ENCODE measurements around the gene UGT2B17. TPM values are rescaled to one million over a fixed set of nuclear protein-coding genes. Genes with fewer than 3 reads are reported as not detected.
"Not testable (repeated sequence)": the region's sequence is repeated elsewhere in the genome, so short reads cannot be mapped to it uniquely, and the experiment has no call there.

UGT2B17 gene
- total and polyA plus RNA-seq, 9 donors, result 0.15 to 0.26 (median 0.22) TPM; not detected in 5

- no peak overlapping the region for H3K4me3 ChIP-seq
- DNase-seq, result no peak
- WGBS, 3 donors, result 42 to 56% methylated on average over 2 of the region's 2 CpGs; no CpG with 5 or more reads in 1 of the 3 donors
- H3K27me3 ChIP-seq, result no peaks in the 10 kb centered on the region
- H3K27ac ChIP-seq, result no peak overlapping the region
- no peaks in the 10 kb centered on the region for H3K9me3 ChIP-seq
- TF ChIP-seq, protein P1, sequence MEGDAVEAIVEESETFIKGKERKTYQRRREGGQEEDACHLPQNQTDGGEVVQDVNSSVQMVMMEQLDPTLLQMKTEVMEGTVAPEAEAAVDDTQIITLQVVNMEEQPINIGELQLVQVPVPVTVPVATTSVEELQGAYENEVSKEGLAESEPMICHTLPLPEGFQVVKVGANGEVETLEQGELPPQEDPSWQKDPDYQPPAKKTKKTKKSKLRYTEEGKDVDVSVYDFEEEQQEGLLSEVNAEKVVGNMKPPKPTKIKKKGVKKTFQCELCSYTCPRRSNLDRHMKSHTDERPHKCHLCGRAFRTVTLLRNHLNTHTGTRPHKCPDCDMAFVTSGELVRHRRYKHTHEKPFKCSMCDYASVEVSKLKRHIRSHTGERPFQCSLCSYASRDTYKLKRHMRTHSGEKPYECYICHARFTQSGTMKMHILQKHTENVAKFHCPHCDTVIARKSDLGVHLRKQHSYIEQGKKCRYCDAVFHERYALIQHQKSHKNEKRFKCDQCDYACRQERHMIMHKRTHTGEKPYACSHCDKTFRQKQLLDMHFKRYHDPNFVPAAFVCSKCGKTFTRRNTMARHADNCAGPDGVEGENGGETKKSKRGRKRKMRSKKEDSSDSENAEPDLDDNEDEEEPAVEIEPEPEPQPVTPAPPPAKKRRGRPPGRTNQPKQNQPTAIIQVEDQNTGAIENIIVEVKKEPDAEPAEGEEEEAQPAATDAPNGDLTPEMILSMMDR (IDR thresholded peaks at IDR 0.05), result no peak
- TF ChIP-seq EP300 (IDR thresholded peaks at IDR 0.05) (no peak), POLR2A (IDR thresholded peaks at IDR 0.05) (no peak)
- no peaks in the 10 kb centered on the region for H3K36me3 ChIP-seq
- H3K4me1 ChIP-seq (ENCODE audit: insufficient read depth), result no peaks in the 10 kb centered on the region
- intact Hi-C loops (cut with DNase I), result no loop called here
These were observed 55.1 kb downstream of the UGT2B17 start for GRCh38 chr4:68520985-68521384.

- Histone ChIP-seq H3K27ac (no peak overlapping the region), H3K9me3 (no peaks in the 10 kb centered on the region), H3K4me3 (no peak overlapping the region), H3K27me3 (no peaks in the 10 kb centered on the region), H3K36me3 (no peaks in the 10 kb centered on the region), H3K4me1 (ENCODE audit: insufficient read depth) (no peaks in the 10 kb centered on the region)
- intact Hi-C loops (cut with DNase I), result no loop called here
- TF ChIP-seq, protein P1 (IDR thresholded peaks at IDR 0.05), result no peak
- TF ChIP-seq EP300 (IDR thresholded peaks at IDR 0.05) (no peak), POLR2A (IDR thresholded peaks at IDR 0.05) (no peak)
- no peak for DNase-seq
- 63 to 67% methylated on average over 1 of the region's 1 CpG; no CpG with 5 or more reads in 1 of the 3 donors for WGBS, 3 donors
These were observed 57.2 kb downstream of the UGT2B17 start for GRCh38 chr4:68518889-68519288.

DNA sequence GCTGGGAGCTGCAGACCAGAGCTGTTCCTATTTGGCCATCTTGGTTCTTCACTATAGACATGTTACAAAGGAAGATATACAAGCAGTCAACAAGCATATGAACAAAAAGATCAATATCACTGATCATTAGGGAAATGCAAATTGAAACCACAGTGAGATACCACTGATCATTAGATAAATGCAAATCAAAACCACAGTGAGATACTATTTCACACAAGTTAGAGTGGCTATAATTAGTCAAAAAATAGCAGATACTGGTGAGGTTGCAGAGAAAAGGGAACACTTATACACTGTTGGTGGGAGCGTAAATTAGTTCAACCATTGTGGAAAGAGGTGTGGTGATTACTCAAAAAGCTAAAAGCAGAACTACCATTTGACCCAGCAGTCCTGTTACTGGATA, 70.7 kb downstream of the UGT2B17 start:
- not testable (repeated sequence) for H3K27me3 ChIP-seq; H3K27ac ChIP-seq; H3K4me3 ChIP-seq; DNase-seq; H3K4me1 ChIP-seq (ENCODE audit: insufficient read depth); H3K36me3 ChIP-seq; H3K9me3 ChIP-seq
- 94 to 97% (median 95%) methylated on average over 1 of the region's 1 CpG for WGBS, 3 donors
- intact Hi-C loops (cut with DNase I), result loop anchor here in 3 of 4 donors (5.0 to 10.0 kb wide), 2 partner anchors 122 to 129 kb away; no protein-coding TSS in a partner anchor

GRCh38 chr4:68504836-68505235, 71.3 kb downstream of the UGT2B17 start:
- not testable (repeated sequence) for H3K36me3 ChIP-seq
- WGBS, 3 donors, result 92 to 95% (median 93%) methylated on average over 4 of the region's 4 CpGs
- intact Hi-C loops (cut with DNase I), result loop anchor here in 3 of 4 donors (5.0 to 10.0 kb wide), 2 partner anchors 122 to 130 kb away; no protein-coding TSS in a partner anchor

DNA sequence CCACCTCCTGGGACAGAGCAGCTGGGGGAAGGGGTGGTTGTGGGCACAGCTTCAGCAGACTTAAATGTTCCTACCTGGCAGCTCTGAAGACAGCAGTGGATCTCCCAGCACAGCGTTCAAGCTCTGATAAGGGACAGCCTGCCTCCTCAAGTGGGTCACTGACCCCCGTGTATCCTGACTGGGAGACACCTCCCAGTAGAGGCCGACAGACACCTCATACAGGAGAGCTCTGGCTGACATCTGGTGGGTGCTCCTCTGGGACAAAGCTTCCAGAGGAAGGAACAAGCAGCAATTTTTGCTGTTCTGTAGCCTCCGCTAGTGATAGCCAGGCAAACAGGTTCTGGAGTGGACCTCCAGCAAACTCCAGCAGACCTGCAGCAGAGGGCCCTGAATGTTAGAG, 72.7 kb downstream of the UGT2B17 start:
- intact Hi-C loops (cut with DNase I), result loop anchor here in 1 of 4 donors (10.0 kb wide), 1 partner anchor 131 kb away; no protein-coding TSS in a partner anchor
- not testable (repeated sequence) for H3K4me1 ChIP-seq (ENCODE audit: insufficient read depth); DNase-seq; H3K4me3 ChIP-seq; H3K36me3 ChIP-seq; H3K27ac ChIP-seq; H3K27me3 ChIP-seq; H3K9me3 ChIP-seq
- WGBS, 3 donors, result 64 to 76% (median 74%) methylated on average over 4 of the region's 4 CpGs

More at GRCh38 chr4:68504836-68505235, 71.3 kb downstream of the UGT2B17 start:
- not testable (repeated sequence) for H3K9me3 ChIP-seq; H3K4me3 ChIP-seq; DNase-seq; H3K27ac ChIP-seq; H3K27me3 ChIP-seq; H3K4me1 ChIP-seq (ENCODE audit: insufficient read depth)

- WGBS, 3 donors, result 59 to 68% (median 65%) methylated on average over 4 of the region's 4 CpGs
- H3K4me3 ChIP-seq, result no peak overlapping the region
- intact Hi-C loops (cut with DNase I), result no loop called here
These were observed 77.1 kb downstream of the UGT2B17 start for GRCh38 chr4:68499021-68499420.

More at GRCh38 chr4:68499021-68499420, 77.1 kb downstream of the UGT2B17 start:
- DNase-seq, result no peak
- Histone ChIP-seq H3K27ac (no peak overlapping the region), H3K4me1 (ENCODE audit: insufficient read depth) (no peaks in the 10 kb centered on the region), H3K9me3 (no peaks in the 10 kb centered on the region), H3K36me3 (no peaks in the 10 kb centered on the region), H3K27me3 (no peaks in the 10 kb centered on the region)
- TF ChIP-seq, protein P1 (IDR thresholded peaks at IDR 0.05), result no peak
- TF ChIP-seq EP300 (IDR thresholded peaks at IDR 0.05) (no peak), POLR2A (IDR thresholded peaks at IDR 0.05) (no peak)
